Inflammatory macrophage (primary cell): Measurements from ENCODE around the gene FAM149A.

ENCODE experiments used
- DNase-seq, 2 donors: peaks; one replicate each; pipeline ENCODE4 v3.0.0-alpha.2; 2020 to 2022
- total RNA-seq, 18 experiments: gene quantifications; one replicate each; lab custom pipeline; 2026; ENCODE audit warnings: mixed read lengths in 6 of 18, inconsistent platforms in 2 of 18; lab: John Stamatoyannopoulos, UW

Gene FAM149A
- total RNA-seq: 0 to 0.10 (median 0) reads per million in 18 experiments

DNA sequence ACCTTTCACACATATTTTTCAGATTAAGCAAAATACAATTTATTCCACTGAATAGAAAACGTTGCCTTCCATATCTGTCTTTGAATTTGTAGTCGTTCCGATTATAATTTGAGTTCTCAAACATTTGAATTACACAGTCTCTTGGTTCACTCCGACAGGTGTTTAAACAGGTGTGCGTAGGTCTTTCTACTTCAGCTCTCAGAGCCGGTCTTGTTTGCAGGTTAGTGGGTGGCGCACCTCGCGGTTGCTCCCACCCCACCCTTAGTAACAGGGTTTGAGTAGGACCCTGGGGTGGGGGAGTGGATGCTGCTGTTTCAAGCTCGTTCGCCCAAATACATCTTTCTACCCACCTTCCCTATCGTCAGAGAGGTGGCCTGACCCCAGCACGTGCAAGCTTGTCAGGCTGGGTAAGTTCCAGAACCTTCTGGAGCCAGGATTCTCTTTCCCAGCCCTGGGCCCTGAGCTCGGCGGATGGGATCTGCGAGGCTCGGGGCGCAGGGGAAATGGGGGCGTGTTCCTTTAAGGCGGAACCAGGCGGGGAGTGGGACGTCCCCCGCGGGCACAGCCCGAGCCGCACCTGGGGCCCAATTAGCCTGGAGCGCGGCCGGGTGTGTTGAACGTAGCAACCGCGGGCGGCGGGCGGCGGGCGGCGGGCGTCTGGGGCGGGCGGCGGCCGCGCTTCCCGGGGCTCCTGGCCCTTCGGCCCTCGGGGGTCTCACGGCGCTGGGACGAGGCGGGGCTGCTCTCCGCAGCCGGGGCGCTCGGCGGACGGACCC, at the start of gene FAM149A:
TSS of gene FAM149A (plus strand) at position 591 of the 776 bp plus-strand sequence.
- no peak for DNase-seq

DNA sequence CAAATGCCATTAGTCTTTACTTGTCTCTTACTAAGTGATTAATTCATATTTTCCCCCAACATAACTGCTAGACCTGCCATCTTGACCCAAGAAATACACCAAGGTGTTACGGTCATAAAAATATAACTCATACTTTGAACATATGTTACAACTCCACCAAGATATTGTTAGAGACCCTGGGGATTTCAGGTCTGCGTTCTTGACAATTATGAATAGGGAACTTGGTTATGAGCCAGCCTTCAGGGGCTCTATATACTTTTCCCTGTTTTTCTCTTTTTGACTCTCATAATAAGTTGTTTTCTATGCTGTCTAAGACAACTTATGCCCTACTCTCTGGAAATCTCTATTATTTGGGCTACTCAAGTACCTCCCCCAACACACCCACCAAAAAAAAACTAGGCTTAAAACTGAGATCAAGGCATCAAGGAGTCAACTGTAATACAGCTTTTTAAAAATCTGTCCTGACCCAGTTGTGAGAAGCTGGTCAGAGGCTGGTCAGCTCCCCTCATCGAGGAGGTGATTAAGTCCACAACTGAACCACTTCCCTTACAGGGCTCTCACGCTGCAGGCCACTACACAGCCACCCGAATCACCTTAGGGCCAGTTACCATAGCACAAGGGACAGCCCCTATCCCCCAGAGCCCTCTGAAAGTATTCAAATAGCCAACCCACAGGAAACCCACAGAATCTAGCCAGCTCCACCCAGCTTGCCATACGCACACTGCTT, 46.1 kb upstream of the FAM149A start:
- DNase-seq: no peak

DNA sequence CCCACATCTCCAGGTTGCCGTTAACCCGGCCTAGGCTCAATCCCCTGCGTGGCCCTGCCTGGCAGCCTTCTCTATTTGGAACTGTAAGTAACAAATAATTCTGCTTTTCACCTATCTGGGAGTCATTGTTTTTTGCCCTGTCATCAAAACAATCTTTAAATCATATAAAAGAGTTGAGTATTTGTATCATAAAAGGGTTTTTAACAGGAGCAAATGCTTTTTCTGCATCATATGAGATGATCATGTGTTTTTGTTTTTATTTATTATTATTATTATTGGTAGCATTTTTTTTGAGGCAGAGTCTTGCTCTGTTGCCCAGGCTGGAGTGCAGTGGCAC, 45.6 kb upstream of the FAM149A start:
- DNase-seq: no peak

DNA sequence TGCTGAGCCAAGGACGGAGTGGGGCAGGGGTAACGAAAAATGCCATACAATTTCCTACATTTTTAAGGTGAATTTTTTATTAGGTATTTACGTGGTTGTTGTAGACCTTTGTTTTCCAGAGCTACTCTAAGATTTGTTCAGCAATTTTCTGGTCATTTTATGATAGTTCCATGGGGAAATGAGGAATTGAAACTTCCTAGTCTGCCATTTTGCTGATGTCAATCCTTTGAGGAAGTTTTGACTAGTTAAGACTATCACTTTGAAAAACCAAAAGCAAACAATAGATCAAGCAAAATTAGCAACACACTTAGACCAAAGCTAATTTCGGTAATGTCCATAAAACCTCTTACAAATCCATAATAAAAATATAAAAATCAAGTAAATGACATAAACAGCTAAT, 42.6 kb upstream of the FAM149A start:
- peak; percentile 38 to 48 for DNase-seq

DNA sequence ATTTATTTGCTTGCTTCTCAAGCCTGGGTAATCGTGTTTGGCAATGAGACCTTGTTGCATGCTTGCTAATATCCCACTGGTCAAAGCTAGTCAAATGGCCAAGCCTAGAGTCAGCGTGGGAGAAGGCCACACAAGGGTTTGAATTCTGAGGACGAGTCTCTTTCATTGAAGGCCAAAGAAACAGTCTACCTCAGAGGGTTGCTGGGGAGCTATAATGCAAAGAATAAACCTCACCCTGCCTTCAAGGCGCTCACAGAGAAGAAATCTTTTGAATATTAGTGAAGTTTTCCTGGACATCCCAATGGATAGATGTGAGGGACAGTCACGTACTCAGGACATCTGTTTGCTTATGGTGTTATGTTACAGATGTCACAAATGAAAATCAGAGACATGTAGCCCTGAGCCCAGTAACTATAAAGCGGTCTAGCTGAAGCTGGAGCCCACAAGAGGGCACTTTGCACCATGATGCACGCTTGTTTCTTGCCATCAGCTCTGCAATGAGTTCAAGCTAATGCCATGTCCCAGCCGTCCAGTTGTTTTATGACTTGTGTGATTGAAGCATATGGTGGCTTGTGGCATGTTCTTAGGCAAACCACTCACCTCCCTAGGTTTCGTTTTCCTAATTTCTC, 36.6 kb upstream of the FAM149A start:
- DNase-seq: peak; percentile 56 to 67

DNA sequence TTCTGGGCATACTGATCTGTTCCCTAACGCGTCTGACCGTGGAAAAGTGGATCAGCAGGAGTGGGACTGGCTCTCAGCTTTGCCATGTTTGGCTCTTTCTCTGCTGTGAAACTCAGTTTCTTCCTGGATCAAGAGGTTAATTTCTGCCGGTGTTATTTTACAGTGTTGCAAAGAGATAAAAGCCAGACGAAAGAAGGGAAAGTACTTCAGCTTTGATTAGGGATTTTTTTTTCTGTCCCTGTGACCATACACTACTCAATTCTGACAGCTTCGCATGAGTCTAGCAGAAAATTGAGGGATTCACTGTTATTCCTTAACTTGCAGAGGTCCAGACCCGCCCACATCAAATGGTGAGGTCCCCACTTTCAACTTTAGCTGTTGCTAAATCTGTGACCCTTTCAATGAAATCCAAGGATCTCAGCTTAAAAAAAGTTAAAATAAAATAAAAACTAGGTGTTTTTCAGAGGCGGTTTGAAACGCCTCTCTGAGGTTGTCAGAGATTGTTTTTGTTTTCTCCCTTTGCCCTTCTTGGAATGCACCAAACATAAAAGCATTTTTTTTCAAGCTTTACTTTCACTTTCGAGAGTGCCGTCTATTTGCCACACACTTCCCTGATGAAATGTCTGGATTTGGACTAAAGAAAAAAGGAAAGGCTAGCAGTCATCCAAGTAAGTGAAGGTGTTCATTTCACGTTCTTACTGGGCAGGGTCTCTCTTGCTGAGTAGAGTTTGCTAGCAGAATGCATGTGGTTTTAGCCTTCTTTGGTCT, 35.7 kb upstream of the FAM149A start, which contains the start of gene TLR3:
TSS of gene TLR3 (plus strand) at position 576 of the 768 bp plus-strand sequence. CDS start 7,464 bp downstream, outside the sequence.
- DNase-seq: peak; percentile 22 to 40

DNA sequence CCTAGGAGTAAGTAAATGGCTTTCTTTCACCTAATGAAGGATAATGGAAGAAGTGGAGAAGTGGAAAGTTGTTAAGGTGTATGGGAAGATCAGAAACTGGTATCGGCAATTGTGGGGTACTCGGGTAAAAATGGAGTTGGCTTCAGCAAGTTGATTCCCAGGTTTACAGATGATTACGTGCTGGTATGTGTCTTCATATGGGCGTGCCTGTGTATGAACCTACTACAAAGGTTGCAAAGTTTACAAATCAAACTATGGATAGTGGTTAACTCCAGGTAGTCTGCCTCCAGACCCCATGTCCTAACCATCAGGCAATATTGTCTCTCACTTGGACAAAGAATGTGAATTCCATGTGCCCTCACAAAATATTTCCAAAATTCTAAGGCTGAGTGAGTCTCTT, 34.8 kb upstream of the FAM149A start:
- DNase-seq: no peak

DNA sequence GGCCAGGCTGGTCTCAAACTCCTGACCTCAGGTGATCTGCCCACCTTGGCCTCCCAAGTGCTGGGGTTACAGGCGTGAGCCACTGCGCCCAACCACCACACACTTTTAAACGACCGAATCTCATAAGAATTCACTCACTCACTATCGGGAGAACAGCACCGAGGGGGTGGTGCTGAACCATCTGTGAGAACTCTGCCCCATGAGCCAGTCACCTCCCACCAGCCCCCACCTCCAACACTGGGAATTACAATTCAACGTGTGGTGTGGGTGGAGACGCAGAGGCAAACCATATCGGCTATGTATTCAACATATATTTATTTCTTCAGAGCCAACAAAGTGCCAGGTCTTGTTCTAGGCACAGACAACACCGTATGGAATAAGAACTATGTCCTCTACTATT, 32.0 kb upstream of the FAM149A start:
- DNase-seq: no peak

DNA sequence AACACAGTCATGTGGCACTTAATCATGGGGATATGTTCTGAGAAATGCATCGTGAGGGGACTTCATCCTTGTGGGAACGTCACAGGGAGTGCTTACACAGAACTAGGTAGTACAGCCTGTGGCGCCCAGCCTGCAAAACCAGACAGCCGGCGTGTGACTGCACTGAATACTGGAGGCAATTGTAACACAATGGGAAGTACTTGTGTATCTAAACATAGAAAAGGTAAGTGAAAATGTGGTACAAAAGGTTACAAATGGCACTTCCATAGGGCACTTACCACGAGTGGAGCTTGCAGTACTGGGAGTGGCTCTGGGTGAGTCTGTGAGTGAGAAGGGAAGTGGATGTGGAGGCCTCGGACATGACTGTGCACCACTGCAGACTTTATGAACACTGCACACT, 30.3 kb upstream of the FAM149A start:
- peak; percentile 11 to 21 for DNase-seq

DNA sequence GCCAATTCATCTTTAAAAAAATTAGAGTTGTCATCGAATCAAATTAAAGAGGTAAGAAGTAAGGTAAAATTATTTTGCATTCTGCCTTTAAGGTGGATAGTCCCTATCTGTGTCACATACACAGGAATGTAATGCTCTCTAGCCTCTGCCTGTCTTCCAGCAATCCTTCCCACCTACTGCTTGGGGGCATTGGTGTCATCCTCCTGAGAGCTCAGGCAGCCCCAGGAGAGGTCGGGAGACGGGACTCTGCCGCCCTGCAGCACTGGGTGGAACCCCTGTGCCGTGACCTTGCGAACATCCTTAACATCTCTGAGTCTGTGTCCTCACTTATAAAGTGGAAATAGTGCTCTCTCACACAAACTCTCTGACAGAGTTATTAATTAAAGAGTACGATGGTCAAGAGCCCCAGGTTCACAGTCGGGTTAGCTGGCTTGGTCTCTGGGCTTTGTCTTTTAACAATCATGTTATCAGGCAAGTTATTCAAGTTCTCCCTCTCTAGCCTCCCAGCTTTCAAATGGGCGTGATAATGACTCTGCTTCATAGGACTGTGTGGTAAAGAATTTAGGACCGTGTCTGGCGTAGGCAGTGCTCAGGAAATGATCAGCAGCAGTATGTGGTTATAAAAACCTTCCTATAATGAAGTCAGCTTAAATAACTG, 25.4 kb upstream of the FAM149A start:
- DNase-seq: no peak

DNA sequence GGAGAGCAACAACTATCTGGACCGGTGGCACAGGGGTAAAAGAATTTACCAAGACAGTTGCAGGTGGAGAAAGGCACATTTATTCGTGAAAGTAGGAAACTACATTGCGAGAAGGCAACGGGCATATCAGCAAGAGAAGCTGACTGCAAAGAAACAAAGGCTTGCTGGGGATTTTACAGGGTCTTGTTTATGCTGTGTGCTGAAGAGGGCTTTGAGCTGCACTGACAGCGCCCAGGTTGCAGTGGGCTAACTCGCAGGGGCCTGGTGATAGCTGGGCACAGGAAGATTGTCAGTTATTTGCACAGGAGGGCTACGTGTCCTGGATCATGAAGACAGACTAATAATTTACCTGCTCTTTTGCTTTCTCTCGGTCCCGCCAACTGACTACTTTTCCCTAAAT, 24.8 kb upstream of the FAM149A start:
- DNase-seq: no peak

DNA sequence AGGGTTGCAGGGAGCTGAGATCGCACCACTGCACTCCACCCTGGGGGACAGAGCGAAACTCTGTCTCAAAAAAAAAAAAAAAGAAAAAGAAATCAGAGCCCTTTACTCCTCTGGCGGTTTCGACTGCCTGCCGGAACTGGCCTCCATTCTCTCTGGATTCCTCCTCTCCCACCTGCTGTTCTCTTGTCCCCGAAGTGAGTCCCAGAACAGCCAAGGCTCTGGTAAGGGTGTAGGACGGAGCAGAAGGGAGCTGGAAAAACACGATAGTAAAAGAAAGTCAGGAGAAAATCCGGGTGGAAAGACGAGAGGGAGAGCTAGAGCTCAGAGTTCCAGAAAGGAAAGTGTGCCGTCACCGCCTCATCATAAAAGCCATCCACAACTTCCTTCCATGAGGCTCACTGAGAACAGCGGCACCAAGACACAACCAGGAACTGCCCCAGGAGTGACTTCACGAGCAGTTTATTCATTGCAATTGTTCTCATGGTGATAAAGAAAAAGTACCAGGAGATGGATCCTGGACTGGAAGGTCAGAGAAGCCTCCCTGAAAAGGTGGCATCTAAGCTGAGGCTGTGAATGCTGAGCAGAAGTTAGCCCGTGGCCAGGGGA, 23.2 kb upstream of the FAM149A start:
- DNase-seq: no peak

DNA sequence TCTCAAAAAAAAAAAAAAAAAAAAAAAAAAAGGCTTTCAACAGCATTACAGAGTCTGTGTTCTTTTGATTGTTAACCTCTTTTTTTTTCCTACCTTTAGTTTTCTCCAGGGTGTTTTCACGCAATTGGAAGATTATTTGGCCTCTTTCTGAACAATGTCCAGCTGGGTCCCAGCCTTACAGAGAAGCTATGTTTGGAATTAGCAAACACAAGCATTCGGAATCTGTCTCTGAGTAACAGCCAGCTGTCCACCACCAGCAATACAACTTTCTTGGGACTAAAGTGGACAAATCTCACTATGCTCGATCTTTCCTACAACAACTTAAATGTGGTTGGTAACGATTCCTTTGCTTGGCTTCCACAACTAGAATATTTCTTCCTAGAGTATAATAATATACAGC, 22.3 kb upstream of the FAM149A start:
- no peak for DNase-seq

DNA sequence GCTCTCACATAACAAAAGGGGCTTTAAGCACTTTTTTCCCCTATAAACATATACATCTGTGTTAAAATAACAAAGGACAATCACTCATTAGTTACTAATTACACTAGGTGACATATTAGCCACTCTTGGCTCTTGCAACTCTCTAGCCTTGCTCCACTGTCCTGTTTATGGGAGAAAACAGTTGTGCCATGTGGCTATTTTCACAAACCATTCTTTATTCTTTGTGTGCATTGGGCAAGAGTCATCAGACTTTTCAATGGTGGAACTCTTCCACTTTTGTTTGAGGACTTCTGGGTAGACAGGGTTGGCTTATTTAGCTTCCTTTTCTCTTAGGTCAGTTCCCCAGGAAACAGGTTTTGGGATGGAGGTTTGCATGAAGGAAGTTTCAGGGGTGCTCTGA, 16.0 kb upstream of the FAM149A start:
- no peak for DNase-seq

DNA sequence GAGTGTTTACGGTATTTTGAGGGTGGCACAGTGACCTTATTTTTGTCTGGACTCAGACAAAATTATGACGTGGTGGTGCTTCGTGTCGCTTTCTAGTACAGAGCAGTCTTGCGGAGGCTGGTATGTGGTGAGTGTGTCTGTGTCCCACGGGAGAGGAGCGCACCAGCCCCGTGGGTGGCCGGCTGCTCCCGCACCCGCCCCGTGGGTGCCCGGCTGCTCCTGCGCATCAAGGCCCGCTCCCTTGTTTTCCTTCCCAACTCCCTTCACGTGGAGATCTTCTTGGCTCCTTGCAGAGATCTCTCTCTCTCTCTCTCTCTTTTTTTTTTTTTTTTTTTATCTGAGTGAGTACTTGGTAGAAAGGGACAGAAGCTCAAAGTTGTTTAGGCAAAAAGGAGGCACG, 12.2 kb upstream of the FAM149A start:
- no peak for DNase-seq

DNA sequence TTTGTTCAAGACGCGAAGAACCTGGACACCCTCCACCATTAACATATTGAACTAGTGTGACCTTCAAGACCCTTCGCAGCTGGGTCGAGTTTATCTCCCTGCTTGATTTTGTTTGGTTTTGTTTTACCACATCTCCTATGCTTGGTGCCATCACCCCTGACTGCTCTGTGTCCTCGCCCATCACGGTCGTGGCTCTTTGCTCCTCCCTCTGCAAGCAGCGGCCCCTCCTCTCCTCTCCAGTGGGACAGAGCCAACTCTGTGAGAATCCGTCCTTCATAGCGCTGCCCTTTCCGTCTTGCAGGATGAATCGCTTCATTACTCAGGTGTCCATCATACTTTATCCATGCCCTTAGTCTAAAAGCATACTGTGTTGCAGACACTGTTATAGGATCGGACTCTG, 9.1 kb upstream of the FAM149A start:
- no peak for DNase-seq

DNA sequence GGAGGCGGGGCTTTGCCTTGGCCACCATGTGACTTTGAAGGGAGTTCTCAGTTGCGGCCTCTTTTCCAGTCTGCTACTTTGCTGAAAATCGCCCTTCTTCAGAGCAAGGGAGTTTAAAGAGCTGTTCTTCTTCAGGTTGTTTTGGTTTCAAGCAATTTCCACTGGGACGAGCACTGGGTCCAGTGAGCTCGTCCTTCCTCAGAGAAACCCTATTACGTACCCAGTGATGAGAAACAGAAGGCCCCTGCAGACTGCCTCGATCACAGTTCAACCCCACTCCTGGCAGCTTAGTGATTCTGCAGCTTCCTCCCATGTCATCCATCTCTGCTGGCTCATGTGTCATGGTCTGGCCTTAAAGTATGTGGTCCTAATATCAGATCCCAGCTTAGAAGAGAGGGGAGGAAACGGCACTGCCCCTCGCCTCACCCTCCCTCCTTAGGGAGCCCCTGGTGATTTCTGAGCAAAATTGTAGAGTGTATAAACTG, 7.8 kb upstream of the FAM149A start:
- DNase-seq: no peak

DNA sequence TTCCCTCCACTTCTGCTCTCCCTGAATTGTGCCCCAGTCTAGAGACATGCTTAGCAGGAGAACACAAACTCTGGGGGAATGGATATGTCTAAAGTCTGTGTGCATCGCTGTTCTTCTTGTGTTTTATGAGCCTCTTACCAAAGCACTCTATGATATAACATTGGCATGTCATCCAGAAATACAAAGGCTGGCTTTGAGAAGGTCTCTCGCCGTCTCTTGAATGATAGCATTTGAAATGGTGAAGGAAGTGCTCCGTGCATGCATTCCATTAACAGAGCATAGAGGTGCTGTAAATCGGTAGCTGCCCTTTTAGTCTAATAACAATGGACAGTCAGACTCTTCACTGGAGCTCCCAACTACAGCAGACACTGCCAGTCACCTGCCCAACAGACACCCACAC, 7.1 kb upstream of the FAM149A start:
- no peak for DNase-seq

DNA sequence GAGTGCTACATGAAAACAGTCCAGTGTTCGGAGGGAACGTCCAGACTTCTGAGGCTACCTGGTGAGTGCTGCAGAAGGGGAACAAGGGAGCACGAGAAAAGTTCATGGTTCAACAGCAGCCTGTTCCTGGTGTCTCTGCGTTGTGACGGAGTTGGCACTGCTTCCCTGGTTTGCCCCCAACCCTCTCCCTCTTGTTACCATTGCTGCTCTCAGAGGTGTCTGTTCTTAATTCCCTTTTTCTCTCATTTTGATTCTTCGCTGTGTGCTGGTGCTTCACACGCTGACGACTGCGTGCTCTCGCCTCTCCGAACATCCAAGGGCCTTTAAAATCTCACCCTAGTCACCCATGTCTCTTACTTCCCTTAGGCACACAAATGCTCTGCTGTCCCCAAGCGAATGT, 1.6 kb upstream of the FAM149A start:
- DNase-seq: no peak

DNA sequence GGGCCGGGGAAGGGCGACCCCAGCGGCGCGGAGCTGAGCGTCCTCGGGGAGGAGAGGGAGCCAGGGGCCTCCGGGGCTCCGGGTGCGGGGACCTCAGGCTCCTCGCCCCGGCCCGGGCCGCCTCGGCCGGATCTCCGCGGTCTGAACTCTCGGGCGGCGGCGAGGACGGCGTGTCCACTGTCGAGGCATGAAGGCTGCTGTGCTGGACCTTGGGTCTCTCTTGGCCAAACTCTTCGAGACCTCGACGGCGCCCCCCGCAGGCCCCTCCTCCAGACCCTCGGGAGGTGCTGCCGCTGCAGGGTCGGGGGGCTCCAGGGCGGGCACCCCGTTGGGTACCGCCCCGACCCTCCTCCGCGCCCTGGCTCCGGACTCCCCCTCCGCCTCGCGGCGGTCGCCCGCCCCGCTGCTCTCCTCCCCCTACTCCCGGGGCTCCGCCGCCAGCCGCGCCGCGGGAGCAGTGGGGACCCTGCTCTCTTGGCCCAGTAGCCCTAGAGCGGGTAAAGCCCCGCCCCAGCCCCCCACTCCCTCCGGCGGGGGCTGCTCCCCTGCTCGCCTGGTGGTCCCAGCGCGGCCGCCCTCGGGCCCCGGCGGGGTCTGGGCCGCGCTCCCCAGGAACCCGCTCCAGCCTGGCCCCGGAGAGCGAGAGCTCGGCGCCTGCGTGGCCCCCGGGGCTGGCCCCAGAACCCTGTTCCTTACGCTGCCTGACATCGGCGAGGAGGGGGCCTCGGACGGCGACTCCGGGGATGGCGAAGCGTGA, 564 bp downstream of the FAM149A start:
- DNase-seq: no peak
